Urinary bladder (tissue), 4 donors: Measurements from ENCODE around the gene GSE1. TPM values are rescaled to one million over a fixed set of nuclear protein-coding genes. Genes with fewer than 3 reads are reported as not detected.

Experiments used
- DNase-seq: peaks from one replicate; pipeline ENCODE4 v3.0.0-alpha.2; 2015; ENCODE audit errors: extremely low spot score
- H3K27ac ChIP-seq: one replicate; pipeline ENCODE4 v1.5.1; 2013; ENCODE audit warnings: low read depth, mild to moderate bottlenecking, moderate library complexity
- H3K36me3 ChIP-seq: one replicate; pipeline ENCODE4 v1.6.1; 2013; ENCODE audit warnings: mild to moderate bottlenecking, moderate library complexity; ENCODE audit not compliant: insufficient read depth
- H3K4me1 ChIP-seq: one replicate; pipeline ENCODE4 v1.6.1; 2013; ENCODE audit warnings: mild to moderate bottlenecking, moderate library complexity; ENCODE audit not compliant: insufficient read depth
- H3K4me3 ChIP-seq: one replicate; pipeline ENCODE4 v1.5.1; 2013; ENCODE audit warnings: low read depth, low read length
- WGBS: extraction: QIAGEN DNeasy Blood & Tissue Kit; methylation state at CpG from one replicate; pipeline ENCODE4 v1.1.7; 2013; 5-methylcytosine and 5-hydroxymethylcytosine counted together
- polyA plus RNA-seq: library from polyadenylated mRNA; stranded (reverse); fragments of 200-250 nt; gene quantifications from one replicate; pipeline ENCODE4 v1.2.3, GENCODE V29; 2013
- total RNA-seq: library from RNA; depleted of rRNA; stranded (reverse); fragments of >200 nt; gene quantifications from one replicate; pipeline ENCODE4 v1.2.3, GENCODE V29; 2014
- donor health status: healthy with polysubstance abuse.
- donor health status: healthy.

The GSE1 gene
- total and polyA plus RNA-seq, 2 donors = 29.7 to 33.4 TPM

DNA sequence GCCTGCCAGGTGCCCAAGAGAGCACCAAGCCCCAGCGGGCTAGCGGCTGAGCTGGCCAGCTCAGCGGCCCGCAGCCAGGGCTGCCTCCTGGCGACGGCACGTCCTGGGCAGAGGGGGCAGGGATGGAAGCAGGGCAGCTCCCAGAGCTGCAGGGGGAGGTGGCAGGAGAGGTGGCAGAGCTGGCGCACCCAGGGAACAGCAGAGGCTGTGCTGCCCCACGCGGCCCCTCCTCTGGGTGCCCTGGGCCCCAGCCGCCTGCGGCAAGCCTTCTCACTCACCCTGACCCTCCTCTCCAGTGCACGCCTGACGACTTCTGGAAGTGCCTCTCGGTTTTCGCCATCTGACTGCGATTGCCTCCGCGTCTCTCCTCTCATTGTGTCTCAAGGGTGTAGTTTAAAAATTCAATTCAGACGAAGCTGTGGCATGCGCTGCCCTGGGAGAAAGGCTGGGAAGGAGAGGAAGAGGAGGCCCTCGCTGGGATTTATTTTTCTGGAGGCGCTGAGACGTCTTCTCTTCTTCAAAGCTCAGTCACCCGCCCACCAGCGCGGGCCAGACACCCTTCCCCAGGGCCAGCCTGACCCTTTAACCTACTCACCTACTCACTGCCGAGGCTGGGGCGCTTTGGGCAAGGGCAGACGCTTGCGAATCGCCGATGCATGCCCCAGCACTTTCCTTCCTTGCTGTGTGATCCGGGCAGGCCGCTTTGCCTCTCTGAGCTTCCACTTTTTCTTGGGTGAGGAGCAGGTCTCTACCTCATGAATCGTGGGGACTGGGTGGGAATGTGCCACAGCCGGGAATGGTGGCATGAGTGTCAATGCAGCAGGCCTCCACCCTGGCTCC is 24.9 kb downstream of the GSE1 start:
- H3K36me3 ChIP-seq = no peaks in the 10 kb centered on the region
- no peak overlapping the region for H3K27ac ChIP-seq
- no peak for DNase-seq
- H3K4me1 ChIP-seq = no peaks in the 10 kb centered on the region
- WGBS = 92% methylated on average over 37 of the region's 37 CpGs
- H3K4me3 ChIP-seq = no peak overlapping the region

DNA sequence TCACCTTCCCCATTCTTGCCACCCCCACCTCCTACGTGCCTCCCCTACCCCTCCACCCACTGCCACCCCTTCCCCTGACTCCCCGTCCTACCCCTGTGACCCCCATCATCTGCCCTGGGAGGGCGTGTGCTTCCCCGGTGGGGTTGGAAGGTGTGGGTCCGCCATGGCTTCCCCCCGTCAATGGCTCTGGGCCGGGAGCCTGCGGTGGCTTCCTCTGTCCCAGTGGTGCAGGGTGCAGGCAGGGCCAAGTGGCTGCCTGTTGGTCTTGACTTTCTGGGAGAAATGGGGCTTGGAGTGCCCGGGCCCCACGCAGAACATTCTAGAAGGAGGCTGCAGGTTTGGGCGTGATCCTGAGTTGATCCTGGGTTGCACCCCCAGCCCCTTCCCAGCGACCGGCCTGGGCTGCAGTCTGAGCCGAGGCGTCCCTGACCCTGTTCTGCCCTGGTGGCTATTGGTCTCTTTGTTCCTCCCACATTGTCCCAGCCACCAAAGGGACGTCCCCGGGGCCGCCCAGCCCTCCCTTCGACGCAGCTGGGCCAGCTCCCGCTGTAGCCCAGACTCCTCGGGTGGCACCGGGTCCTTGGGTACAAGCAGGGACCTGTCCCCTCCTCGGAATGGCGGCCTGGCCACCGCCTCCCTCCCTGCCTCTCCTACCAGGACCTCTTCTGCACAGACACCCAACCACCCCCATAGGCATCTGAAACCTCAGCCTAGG is 25.7 kb downstream of the GSE1 start:
- no peak for DNase-seq
- Histone ChIP-seq H3K4me3 (no peak overlapping the region), H3K27ac (no peak overlapping the region), H3K36me3 (no peaks in the 10 kb centered on the region), H3K4me1 (no peaks in the 10 kb centered on the region)
- WGBS = 89% methylated on average over 26 of the region's 26 CpGs

DNA sequence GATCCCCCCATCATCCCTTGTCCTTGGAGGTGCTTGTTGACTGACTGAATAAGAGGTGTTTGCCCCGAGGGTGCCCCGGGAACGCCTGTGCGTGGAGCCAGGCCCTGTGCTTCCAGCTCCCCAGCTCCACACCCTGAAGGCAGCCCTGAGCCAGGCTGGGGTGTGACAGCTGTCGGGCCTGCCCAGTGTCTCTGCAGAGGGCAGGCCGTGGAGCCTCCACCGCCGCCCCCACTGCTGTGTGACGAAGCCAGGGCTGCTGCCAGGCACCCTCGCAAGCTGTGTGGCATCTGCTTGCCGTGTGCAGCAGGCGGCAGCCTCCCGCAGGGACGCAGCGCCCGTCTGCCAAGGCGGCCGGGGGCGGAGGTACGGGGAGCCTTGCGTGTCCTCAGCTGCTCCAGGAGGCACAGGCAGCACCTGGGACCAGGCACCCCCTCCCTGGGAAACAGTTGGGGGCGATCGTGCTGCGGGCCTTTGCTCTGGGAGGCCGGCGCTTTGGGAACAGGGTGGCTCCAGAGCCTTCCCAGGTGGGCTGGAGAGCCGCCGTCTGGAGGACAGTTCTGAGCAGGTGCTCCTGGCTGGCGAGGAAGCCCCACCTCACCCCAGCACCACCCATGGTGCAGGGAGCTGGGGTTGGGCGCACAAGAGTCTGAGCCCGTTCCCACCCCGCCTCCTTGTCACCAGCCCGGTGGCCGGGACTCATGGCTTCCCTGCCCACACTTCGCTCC is 26.6 kb downstream of the GSE1 start:
- no peaks in the 10 kb centered on the region for H3K36me3 ChIP-seq
- no peaks in the 10 kb centered on the region for H3K4me1 ChIP-seq
- H3K4me3 ChIP-seq = no peak overlapping the region
- 88% methylated on average over 35 of the region's 35 CpGs for WGBS
- no peak for DNase-seq
- H3K27ac ChIP-seq = no peak overlapping the region

DNA sequence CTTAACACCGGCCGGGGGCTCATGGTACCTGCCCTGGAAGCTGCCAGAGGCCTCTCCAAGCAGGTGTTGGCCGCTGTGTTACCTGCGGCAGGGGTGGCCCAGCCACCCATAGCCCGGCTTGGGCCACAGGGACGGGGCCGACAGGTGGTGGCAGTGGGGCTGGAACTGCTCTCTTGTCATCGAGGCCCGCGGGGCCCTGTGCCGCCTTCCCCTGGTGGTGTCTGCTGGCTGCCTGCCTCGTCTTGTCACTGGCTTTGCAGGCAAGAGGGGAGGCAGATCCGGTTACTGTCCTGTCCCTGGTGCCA is 27.1 kb downstream of the GSE1 start:
- Histone ChIP-seq H3K4me1 (no peaks in the 10 kb centered on the region), H3K4me3 (no peak overlapping the region), H3K27ac (no peak overlapping the region)

DNA sequence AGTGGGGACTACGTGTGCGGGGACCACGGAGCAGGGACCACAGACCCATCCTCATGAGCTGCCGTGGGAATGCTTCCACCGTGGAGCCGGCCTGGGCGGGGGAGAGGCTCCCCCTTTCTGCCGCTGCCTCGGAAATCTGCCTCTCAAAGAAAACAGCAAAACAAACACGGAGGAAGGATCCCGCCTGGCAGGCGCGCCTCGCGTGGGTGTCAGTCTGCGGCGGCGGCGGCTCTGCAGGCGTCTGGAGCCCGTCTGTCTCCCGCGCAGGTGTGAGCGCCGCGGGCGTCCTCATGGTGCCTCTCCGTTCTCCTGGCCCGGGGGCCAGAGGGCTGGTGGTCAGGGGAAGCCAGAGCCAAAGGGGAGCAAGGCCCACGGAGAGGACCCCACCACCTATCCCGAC is 27.5 kb downstream of the GSE1 start:
- Histone ChIP-seq H3K27ac (no peak overlapping the region), H3K4me3 (no peak overlapping the region), H3K36me3 (no peaks in the 10 kb centered on the region), H3K4me1 (no peaks in the 10 kb centered on the region)
- no peak for DNase-seq
- WGBS = 86% methylated on average over 31 of the region's 31 CpGs

More for the DNA sequence above, 27.1 kb downstream of the GSE1 start:
- H3K36me3 ChIP-seq = no peaks in the 10 kb centered on the region
- 84% methylated on average over 13 of the region's 13 CpGs for WGBS
- no peak for DNase-seq

DNA sequence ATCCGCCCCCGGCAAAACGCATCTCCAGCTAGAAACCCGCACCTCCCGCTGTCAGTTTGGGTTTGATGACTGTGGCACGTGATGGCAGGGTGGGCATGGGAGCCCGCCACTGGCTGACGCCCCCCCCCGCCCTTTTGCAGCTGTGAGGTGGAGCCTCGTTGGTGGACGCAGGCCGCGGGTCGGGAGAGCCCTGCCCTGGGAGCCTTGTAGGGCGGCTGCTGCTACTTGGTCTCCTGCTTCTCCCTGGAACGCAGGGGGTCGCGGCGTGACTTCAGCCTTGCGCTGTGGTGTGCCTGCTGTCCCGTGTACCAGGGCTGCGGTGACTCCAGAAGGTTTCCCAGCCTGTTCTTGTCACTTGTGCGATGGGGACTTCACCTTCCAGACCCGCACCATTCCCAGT is 28.2 kb downstream of the GSE1 start:
- Histone ChIP-seq H3K36me3 (no peaks in the 10 kb centered on the region), H3K4me1 (no peaks in the 10 kb centered on the region), H3K4me3 (no peak overlapping the region), H3K27ac (no peak overlapping the region)
- DNase-seq = no peak
- 87% methylated on average over 24 of the region's 24 CpGs for WGBS

DNA sequence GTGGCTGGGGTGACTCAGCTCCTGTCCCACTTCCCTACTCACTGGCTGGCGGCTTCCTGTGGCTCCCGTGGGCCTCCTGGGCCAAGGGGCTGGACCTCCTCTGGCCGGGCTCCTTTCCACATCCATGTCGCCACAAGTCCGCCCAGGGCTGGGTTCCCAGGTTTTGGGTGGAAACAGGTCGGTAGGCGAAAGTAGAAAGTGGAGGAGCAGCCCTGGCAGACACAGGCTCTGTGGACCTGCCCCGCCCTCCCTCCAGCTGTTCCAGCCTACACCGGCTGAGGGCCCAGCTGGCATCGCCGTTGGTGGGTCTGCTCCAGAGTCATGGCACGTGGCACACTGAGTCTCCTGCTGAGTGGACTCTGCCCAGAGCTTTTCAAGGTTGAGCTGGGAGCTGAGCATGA is 28.7 kb downstream of the GSE1 start:
- no peak for DNase-seq
- Histone ChIP-seq H3K4me3 (no peak overlapping the region), H3K36me3 (no peaks in the 10 kb centered on the region), H3K27ac (no peak overlapping the region), H3K4me1 (no peaks in the 10 kb centered on the region)
- WGBS = 70% methylated on average over 12 of the region's 12 CpGs

DNA sequence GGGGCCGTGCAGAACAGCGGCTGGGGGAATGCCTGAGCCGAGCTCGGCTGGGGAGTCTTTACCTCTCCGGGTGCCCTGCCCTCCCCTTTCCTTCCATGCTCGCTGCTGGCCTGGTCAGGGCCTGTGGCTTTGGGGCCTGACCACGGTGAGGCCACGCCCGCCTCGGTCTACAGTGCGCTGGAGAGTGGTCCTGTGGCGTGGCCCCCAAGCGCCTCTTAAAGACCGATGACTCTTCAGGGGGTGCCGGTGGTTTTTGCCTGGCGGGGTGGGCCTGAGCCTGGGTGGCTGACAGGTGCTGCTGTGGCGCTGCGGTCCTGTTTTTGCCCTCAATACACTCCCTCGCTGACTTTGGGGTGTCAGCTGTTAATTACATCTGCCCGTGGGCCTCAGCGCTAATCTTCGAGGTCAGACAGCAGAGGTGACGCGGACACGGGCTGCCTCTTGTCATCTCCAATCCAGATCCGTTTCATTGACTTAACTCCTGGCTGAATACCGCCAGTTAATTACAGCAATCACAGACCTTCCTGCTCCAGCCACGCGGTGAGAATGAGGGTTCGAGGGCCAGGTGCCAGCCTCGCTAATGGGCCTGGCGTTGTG is 29.7 kb downstream of the GSE1 start:
- Histone ChIP-seq H3K4me1 (no peaks in the 10 kb centered on the region), H3K36me3 (no peaks in the 10 kb centered on the region), H3K27ac (no peak overlapping the region), H3K4me3 (no peak overlapping the region)
- no peak for DNase-seq
- WGBS = 93% methylated on average over 32 of the region's 32 CpGs

DNA sequence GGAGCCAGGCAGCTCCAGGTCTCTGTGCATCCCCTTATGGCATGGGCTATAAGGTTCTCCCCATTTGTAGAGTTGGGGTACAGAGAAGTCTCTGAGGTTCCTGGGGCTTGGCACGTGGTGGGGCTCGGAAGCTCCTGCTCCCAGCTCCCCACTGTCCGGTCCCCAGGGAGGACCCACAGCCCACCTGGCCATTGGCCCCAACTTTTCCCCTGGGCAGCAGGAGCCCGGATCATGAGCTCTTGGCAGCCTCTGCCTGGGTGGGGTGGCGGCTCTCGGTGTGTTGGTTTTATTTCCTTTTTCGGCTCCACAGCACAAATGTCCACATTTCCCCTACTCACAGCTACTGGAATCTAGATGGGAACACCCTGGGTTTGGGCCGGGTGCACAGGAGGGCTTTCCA is 30.5 kb downstream of the GSE1 start:
- H3K27ac ChIP-seq = no peak overlapping the region
- WGBS = 62% methylated on average over 8 of the region's 8 CpGs
- no peak for DNase-seq
- H3K4me1 ChIP-seq = no peaks in the 10 kb centered on the region
- no peak overlapping the region for H3K4me3 ChIP-seq
- no peaks in the 10 kb centered on the region for H3K36me3 ChIP-seq

DNA sequence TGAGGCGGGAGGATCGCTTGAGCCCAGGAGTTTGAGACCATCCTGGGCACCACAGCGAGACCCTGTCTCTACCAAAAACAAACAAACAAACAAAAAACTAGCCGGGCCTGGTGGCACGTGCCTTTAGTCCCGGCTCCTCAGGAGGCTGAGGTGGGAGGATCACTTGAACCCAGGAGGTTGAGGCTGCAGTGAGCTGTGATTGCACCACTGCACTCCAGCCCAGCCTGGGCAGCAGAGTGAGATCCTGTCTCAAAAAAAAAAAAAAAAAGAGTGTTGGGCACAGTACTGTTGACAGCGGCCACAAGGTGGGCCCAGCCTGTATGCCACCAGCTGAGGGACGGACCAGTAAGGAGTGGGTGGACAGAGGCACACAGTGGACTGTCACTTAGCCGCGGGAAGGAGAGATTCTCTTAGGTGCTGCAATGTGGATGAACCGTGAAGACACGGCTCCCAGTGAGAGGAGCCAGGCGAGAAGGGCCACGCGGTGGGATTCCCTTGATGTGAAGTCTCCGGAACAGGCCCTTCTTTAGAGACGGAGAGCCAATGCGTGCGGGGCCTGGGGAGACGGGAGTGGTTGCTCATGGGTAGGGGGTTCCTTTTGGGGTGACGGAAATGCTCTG is 31.1 kb downstream of the GSE1 start:
- Histone ChIP-seq H3K27ac (no peak overlapping the region), H3K4me1 (no peaks in the 10 kb centered on the region), H3K4me3 (no peak overlapping the region), H3K36me3 (no peaks in the 10 kb centered on the region)
- WGBS = 96% methylated on average over 21 of the region's 21 CpGs
- DNase-seq = no peak

DNA sequence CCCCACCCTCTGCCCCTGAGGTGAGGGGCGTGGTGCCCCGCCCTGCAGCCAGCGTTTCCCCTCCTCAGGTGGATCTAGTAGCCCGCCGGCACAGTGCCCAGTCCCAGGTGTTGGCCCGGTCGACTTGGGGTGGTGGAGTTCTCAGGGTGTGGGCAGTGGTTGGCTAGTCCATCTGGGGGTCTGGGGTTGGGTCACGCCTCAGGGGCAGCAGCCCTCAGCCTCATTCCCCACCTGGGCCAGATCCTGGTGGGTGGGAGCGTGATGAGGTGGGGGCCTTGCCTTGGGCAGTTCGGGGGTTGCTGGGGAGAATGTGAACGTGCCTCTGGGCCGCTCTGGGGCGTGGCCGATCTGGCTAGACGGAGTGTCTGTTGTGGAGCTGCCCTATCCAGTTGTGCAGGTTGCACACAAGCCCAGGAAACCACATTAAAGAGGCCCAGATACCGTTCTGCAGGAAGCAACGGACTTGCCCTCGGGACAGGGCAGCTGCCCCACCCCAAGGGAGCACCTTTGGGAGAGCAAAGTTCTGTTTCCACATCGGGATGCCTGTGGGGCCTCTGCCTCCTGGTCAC is 32.0 kb downstream of the GSE1 start:
- Histone ChIP-seq H3K27ac (no peak overlapping the region), H3K36me3 (no peaks in the 10 kb centered on the region), H3K4me1 (no peaks in the 10 kb centered on the region), H3K4me3 (no peak overlapping the region)
- no peak for DNase-seq
- WGBS = 86% methylated on average over 19 of the region's 19 CpGs

DNA sequence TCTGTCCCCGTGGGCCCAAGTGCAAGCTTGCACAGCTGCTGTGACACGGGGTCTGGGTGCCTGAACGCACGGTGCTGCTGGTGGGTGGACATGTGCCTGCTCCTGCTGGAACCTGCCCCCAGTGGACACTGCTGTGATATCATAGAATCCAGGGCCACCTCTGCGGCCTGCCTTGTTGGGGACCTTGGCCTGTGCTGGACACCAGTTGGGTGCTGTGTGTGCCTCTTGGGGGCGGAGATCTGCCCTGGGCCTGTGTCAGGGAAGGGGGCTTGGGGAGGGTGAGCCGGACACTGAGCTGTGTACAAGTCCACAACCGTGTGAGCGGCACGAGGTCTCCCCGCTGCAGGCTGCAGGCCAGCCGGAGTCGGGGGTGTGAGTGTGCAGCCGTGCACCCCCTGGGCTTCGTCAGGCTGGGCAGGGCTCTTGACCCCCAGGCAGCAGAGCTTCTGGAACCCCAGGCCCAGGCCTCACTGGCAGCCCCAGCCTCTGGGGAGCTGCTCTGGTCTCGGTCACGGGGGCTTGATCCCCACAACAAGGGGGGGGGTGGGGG is 33.3 kb downstream of the GSE1 start:
- DNase-seq = no peak
- 92% methylated on average over 17 of the region's 17 CpGs for WGBS
- no peaks in the 10 kb centered on the region for H3K4me1 ChIP-seq
- no peak overlapping the region for H3K27ac ChIP-seq
- H3K36me3 ChIP-seq = no peaks in the 10 kb centered on the region
- no peak overlapping the region for H3K4me3 ChIP-seq

DNA sequence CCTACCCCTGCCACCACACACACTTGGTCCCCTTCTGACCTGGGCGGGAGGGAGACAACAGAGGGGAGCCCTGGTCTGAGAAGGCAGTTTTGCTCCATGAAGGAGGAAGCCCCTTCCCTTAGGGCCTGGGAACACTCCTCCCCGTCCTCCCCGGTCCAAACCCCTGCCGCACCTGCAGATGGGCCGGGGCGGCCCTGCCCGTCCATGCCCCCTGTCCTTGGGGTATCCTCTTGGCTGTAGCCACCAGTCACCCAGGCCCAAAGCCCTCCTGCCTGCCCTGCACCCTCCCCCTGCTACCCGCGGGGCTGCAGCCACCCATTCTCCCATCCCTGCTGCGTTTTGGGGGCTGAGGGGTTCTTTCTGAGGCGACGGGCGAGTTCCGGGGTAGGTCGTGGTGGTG is 33.9 kb downstream of the GSE1 start:
- H3K36me3 ChIP-seq = no peaks in the 10 kb centered on the region
- WGBS = 94% methylated on average over 15 of the region's 15 CpGs
- H3K27ac ChIP-seq = no peak overlapping the region
- no peak overlapping the region for H3K4me3 ChIP-seq
- no peaks in the 10 kb centered on the region for H3K4me1 ChIP-seq
- no peak for DNase-seq
